ENCODE data around the gene SCPEP1. TPM values are rescaled to one million over a fixed set of nuclear protein-coding genes. Genes with fewer than 3 reads are reported as not detected.

Gene SCPEP1
- total RNA-seq, 6 experiments from 2014 or later: 9.2 to 35.4 (median 24.8) TPM

DNA sequence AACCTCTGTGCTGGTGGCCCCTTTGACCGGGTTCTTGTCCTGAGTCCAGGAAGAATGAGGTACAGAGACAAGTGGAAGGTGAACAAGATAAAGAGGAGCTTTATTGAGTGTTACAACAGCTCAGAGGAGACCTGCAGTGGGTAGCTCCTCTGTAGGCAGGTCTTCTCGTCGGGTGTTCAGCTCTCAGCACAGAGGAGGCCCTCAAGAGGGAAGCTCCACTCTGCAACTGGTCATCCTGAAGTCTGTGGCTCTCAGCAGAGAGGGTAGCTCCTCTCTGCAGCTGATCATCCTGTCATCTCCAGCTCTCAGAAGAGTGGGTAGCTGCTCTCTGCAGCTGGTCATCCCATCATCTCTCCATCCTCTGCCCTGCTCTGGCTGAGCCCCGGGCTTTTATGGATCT is 39.7 kb downstream of the SCPEP1 start:
- Histone ChIP-seq H3K36me3 (no peaks in the 10 kb centered on the region), H3K4me3 (no peak overlapping the region), H3K27ac (no peak overlapping the region), H3K4me1 (no peaks in the 10 kb centered on the region), H3K9me3 (no peaks in the 10 kb centered on the region), H3K27me3 (no peaks in the 10 kb centered on the region)
- ATAC-seq (no peak), DNase-seq (no peak)
- intact Hi-C loops (cut with DNase I): no loop called here
- 67% methylated on average over 1 of the region's 4 CpGs for WGBS (ENCODE audit: insufficient coverage, low coverage, low lambda C conversion rate, missing lambda C conversion rate)
- TF ChIP-seq POLR2A (IDR thresholded peaks at IDR 0.05): no peak
- no peak for TF ChIP-seq CTCF (IDR thresholded peaks at IDR 0.05)

DNA sequence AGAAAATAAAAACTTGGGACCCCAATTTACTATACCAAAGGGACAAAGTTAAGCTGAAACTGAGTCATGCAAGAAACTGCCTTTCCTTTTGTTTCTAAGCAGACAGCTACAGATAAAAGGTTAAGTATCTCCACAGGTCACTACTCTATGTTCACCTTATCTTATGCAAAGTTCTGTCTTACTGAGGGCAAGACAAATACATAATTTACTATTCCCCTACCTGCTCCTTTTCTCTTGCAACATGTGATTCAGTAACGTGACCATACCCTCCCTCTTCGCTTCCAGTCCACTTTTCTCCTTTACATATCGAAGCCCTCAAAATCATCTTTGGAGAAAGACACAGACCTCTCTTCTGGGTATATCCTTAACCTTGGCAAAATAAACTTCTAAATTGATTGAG is 42.3 kb downstream of the SCPEP1 start:
- H3K27me3 ChIP-seq: no peaks in the 10 kb centered on the region
- H3K9me3 ChIP-seq: no peaks in the 10 kb centered on the region
- no peak overlapping the region for H3K4me3 ChIP-seq
- no peaks in the 10 kb centered on the region for H3K36me3 ChIP-seq
- DNase-seq (no peak), ATAC-seq (no peak)
- intact Hi-C loops (cut with DNase I): no loop called here
- no peaks in the 10 kb centered on the region for H3K4me1 ChIP-seq
- WGBS (ENCODE audit: insufficient coverage, low coverage, low lambda C conversion rate, missing lambda C conversion rate): 93% methylated on average over 3 of the region's 3 CpGs
- H3K27ac ChIP-seq: no peak overlapping the region
- TF ChIP-seq POLR2A (IDR thresholded peaks at IDR 0.05): no peak

DNA sequence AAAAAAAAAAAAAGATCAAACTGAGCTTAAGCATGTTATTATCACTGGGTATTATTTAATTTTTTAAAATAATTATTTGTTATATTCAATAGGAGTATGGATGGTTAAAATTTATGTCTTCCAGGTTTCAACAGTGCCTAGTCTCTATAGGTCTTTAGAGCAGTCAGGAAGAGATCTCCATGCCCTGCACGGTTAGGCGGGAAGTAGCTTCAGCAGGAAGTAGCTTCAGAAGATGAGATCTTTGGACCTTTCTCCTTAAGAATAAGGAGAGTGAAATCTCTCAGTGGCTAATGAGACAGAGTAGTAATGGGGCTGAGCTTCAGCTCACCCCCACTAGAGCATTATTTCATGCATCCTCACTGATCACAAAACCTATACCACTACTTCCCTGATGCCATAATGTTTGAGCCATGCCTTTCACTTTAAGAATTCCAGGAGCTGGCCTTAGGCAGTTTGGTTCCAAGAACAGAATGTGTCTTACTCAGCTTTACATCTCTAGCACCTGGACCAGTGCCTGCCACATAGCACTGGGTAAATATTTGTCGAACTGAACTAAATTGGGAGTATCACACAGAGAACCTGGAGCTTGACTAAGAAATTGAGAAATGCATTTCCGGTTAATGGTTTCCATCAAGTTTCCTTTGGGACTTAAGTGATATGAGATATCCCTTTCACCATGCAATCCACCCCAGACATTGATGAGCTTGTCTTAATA is 43.5 kb downstream of the SCPEP1 start:
- 45% methylated on average over 4 of the region's 4 CpGs for WGBS (ENCODE audit: insufficient coverage, low coverage, low lambda C conversion rate, missing lambda C conversion rate)
- H3K4me1 ChIP-seq: no peaks in the 10 kb centered on the region
- TF ChIP-seq CTCF (IDR thresholded peaks at IDR 0.05) (no peak), POLR2A (IDR thresholded peaks at IDR 0.05) (no peak)
- H3K4me3 ChIP-seq: no peak overlapping the region
- no peak for DNase-seq
- intact Hi-C loops (cut with DNase I): no loop called here
- peak in 1 of 4 donors; percentile 25 for ATAC-seq
- no peaks in the 10 kb centered on the region for H3K36me3 ChIP-seq
- no peaks in the 10 kb centered on the region for H3K9me3 ChIP-seq
- H3K27me3 ChIP-seq: no peaks in the 10 kb centered on the region
- no peak overlapping the region for H3K27ac ChIP-seq

- Histone ChIP-seq H3K9me3 (no peaks in the 10 kb centered on the region), H3K27me3 (no peaks in the 10 kb centered on the region), H3K4me3 (no peak overlapping the region), H3K27ac (no peak overlapping the region), H3K4me1 (no peaks in the 10 kb centered on the region), H3K36me3 (no peaks in the 10 kb centered on the region)
- WGBS (ENCODE audit: insufficient coverage, low coverage, low lambda C conversion rate, missing lambda C conversion rate): 86% methylated on average over 1 of the region's 1 CpG
- ATAC-seq (no peak), DNase-seq (no peak)
- no peak for TF ChIP-seq CTCF (IDR thresholded peaks at IDR 0.05)
- no peak for TF ChIP-seq POLR2A (IDR thresholded peaks at IDR 0.05)
- intact Hi-C loops (cut with DNase I): no loop called here
Observed at GRCh38 chr17:57025876-57026275, 47.9 kb downstream of the SCPEP1 start.

- ATAC-seq: no peak
- no peak for TF ChIP-seq CTCF (IDR thresholded peaks at IDR 0.05)
- no peak for TF ChIP-seq POLR2A (IDR thresholded peaks at IDR 0.05)
- H3K4me3 ChIP-seq: no peak overlapping the region
- intact Hi-C loops (cut with DNase I): no loop called here
- no peaks in the 10 kb centered on the region for H3K9me3 ChIP-seq
- no peak overlapping the region for H3K27ac ChIP-seq
- no peaks in the 10 kb centered on the region for H3K4me1 ChIP-seq
- no peaks in the 10 kb centered on the region for H3K27me3 ChIP-seq
- no peaks in the 10 kb centered on the region for H3K36me3 ChIP-seq
- WGBS (ENCODE audit: insufficient coverage, low coverage, low lambda C conversion rate, missing lambda C conversion rate): 88% methylated on average over 1 of the region's 1 CpG
- no peak for DNase-seq
Observed at GRCh38 chr17:57027852-57028251, 49.9 kb downstream of the SCPEP1 start.

Measured in right lobe of liver (tissue), 6 donors.